Heart left ventricle (tissue), 13 donors: ENCODE measurements around the gene TRPM3.

Experiments
- POLR2A ChIP-seq, 2 donors: fragments of 450-650 bp; IDR thresholded peaks; one replicate each; pipeline ENCODE4 v1.6.1; 2017; ENCODE audit warnings: antibody characterized with exemption in 2 of 2, mild to moderate bottlenecking in 2 of 2, moderate library complexity in 2 of 2
- TF ChIP-seq, protein P1 (sequence below), 12 donors: fragments of 200-600 bp; sonication (generic) in 4 of 12; IDR thresholded peaks; one replicate each; pipeline versions ENCODE4 v1.5.0 to v1.8.0; 2018 to 2022; ENCODE audit warnings: antibody characterized with exemption in 12 of 12, mild to moderate bottlenecking in 5 of 12
- donor health status: ischemic (EF 13 %, LVEDD 7.1; RV severe dilation, severe dysfunction).
- donor health status: DM: no; HTN: yes; CAD: no.
- donor health status: DM: no; HTN: no; CAD: no.
- donor health status: ischemic (EF 25% LVEDD 6.9; RV normal size, moderate dysfunction).
- donor health status: ischemic (EF 25% LVEDD 5.7; RV mildly dilated, moderate dysfunction).
- donor health status: ischemic (EF 35%, LVEDD 5.7; RV mildly dilated, moderate dysfunction).
- donor health status: nonischemic (EF 11% LVEDD 7.7; RV severe dilation, severe dysfunction).
- donor health status: DM: yes; HTN: yes; CAD: no.
- donor health status: PGD.
- donor health status: ischemic (EF 29% LVEDD 5.4; RV normal size, mild dysfunction).
- donor health status: nonischemic (EF 23%, LVEDD 6.1; RV moderate dilation, normal function).

DNA sequence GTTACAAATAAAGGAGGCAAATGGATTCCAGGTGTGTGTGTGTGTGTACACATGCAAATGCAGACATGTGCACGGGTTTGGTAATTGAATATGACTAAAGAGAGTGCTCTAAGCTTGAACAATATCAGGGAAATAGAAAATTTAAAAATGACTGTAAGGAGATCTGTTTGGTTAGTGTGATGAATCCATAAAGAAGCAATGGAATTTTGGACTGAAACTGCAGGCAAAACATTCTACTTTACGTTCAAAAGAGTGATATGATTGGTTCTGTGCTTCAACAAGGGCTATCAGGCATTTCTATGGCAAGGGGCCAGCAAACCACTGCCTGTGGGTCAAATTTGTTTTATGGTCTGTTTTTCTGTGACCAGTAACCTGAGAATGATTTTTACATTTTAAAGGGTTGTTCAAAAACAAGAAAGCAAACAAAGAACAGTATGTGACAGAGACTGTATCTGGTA is 374.1 kb downstream of the TRPM3 start:
- TF ChIP-seq, protein P1, sequence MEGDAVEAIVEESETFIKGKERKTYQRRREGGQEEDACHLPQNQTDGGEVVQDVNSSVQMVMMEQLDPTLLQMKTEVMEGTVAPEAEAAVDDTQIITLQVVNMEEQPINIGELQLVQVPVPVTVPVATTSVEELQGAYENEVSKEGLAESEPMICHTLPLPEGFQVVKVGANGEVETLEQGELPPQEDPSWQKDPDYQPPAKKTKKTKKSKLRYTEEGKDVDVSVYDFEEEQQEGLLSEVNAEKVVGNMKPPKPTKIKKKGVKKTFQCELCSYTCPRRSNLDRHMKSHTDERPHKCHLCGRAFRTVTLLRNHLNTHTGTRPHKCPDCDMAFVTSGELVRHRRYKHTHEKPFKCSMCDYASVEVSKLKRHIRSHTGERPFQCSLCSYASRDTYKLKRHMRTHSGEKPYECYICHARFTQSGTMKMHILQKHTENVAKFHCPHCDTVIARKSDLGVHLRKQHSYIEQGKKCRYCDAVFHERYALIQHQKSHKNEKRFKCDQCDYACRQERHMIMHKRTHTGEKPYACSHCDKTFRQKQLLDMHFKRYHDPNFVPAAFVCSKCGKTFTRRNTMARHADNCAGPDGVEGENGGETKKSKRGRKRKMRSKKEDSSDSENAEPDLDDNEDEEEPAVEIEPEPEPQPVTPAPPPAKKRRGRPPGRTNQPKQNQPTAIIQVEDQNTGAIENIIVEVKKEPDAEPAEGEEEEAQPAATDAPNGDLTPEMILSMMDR (IDR thresholded peaks at IDR 0.05) = no peak
- no peak for TF ChIP-seq POLR2A (IDR thresholded peaks at IDR 0.05)
